Colon (tissue), 2 donors: ENCODE results near the gene RAB43.
"Not testable (repeated sequence)": the region's sequence is repeated elsewhere in the genome, so short reads cannot be mapped to it uniquely, and the experiment has no call there.

Experiments used
- FAIRE-seq: peaks from 2 replicates; lab custom pipeline; 2012; peaks lifted over from hg19 to GRCh38; lab: Jason Lieb, UNC
- donor health status: control.
- donor health status: control.

Gene RAB43

GRCh38 chr3:129121792-129122411 lies at the start of gene RAB43:
Gene RAB43, minus strand, starts transcription at chr3:129121804. Its CDS starts 315 bp downstream, at chr3:129121489.
- FAIRE-seq, result no peak

DNA sequence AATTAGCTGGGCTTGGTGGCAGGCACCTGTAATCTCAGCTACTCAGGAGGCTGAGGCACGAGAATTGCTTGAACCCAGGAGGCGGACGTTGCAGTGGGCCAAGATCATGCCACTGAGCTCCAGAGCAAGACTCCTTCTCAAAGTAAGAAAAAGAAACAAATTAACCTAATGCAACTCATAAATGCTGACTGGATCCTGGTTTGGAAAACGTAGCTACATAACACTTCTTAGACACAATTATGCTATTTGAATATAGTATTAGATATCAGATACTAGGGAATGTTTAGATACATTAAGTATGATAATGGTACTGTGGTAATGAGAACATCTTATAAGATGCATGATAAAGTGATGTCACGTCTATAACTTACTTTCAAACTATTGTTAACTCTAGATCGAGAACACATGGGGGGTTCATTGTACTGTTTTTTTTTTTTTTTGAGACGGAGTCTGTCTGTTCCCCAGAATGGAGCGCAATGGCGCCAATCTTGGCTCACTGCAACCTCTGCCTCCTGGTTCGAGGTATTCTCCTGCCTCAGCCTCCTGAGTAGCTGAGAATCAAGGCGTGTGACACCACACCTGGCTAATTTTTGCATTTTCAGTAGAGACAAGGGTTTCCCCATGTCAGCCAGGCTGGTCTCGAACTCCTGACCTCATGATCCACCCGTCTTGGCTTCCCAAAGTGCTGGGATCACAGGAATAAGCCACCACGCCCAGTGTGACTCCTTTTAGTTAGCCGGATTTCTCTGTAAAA lies 45.2 kb upstream of the RAB43 start:
- FAIRE-seq, result no peak

DNA sequence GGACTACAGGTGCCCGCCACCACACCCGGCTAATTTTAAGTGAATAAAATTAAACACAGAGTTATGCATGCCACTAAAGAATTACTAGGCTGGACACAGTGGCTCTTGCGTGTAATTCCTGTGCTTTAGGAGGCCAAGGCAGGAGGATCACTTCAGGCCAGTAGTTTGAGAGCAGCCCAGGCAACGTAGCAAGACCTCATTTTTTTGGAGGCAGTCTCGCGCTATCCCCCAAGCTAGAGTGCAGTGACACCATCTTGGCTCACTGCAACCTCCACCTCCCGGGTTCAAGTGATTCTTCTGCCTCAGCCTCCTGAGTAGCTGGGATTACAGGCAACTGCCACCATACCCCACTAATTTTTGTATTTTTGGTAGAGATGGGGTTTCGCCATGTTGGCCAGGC lies 44.0 kb upstream of the RAB43 start:
- not testable (repeated sequence) for FAIRE-seq

GRCh38 chr3:129164500-129164899 lies 42.9 kb upstream of the RAB43 start:
- FAIRE-seq, result no peak

DNA sequence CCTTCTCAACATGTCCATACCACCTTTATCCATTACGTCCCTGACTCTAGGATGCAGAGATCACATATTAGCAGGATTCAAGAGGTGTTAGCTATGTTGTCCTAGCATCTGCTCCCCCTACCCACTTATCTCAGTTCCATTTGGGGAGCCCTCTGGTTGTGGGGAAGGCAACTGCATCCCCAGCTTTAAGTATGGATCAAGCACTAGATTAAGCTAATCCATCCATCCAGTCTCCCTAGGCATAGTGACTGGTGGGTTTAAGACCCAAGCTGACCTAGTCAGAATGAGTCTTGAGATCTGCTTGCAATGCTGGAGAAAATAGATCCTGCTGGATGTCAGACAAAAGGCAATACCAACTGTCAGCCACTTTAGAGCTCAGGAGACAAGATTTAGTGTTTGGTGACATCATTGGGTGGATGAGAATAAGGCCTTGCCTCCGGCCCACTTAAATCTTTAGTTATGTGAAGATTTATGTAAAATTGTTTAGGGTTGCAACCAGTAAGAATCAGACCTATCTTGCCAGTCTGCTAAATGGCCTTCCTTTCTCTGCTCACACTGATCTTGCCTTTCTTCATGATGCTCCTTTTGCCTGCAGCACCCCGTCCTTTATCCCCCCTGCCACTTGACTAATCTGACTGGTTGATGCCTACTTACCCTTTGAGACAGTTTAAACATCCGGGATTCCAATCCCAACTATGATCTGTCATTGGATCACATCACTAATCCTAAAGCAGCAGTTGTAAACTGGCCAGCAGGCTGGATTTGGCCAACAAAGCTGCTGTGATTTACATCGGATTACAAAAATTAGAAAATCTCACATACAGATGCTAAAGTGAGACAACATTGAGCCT lies 41.4 kb upstream of the RAB43 start:
- no peak for FAIRE-seq

DNA sequence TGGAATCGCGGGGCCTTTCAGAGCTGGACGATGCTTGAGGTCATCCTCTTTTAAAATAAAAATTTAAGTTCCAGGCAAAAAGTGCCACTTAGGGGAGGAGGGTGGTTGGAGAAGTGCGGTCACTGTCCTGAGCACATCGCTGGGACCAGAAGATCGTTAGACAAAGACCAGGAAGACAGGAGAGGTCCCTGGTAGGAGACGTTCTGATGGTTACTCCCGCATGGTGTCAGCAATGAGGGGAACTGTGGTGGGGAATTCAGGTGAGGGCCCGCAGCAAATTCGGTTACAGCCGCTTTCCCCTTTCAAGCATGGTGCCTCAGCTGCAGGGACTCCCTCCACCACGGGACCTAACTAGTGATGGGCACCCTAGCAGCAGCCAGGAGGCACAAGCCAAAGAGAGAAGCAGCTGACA lies 40.3 kb upstream of the RAB43 start:
- FAIRE-seq, result no peak

DNA sequence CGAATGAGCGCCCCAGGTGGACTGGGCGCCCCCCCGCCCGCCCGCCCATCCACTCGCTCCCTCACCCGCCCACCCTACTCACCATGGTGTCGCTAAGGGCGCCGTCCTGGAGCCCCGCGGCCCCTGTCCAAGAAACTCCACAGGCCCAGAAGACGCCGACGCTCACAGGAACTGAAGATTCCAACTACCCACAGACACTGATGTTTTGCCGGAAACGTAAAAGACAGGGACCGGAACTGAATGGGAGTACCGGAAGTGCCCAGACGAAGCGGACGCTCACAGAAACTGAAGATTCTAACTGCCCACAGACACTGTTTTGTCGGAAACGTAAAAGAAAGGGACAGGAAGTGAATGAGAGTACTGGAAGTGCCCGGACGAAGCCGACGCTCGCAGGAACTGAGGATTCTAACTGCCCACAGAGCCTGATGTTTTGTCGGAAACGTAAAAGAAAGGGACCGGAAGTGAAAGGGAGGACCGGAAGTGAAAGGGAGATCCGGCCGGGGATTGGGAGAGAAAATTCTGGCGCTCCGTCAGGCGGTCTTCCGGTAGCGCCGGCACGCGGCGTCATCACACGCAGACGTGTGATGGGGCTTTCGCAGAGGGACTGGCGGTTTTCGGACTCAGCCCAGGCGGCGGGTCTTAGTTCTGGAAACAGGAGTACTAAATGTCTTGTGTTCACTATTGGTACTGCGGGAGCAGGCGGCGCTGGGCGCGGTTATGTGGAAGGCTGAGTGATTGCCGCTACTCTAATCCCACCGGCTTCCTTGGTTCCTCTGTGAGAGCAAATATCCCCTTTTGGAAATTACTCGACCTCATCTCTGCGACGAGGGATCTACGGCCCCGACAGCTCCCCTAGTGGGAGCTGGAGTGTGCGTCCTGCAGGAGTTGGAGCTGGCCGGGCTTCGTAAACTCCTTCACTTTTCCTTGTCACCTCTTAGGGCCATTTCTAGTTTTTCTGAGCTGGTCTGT lies 39.6 kb upstream of the RAB43 start, which contains the start of gene ISY1:
ISY1 (minus strand) TSS at position 173 of the 969 bp plus-strand sequence; CDS start at position 85, 88 bp downstream.
- no peak for FAIRE-seq

GRCh38 chr3:129144786-129145185 lies 23.2 kb upstream of the RAB43 start:
- FAIRE-seq, result no peak

- FAIRE-seq, result not testable (repeated sequence)
These were observed 19.4 kb upstream of the RAB43 start for GRCh38 chr3:129141011-129141410.

DNA sequence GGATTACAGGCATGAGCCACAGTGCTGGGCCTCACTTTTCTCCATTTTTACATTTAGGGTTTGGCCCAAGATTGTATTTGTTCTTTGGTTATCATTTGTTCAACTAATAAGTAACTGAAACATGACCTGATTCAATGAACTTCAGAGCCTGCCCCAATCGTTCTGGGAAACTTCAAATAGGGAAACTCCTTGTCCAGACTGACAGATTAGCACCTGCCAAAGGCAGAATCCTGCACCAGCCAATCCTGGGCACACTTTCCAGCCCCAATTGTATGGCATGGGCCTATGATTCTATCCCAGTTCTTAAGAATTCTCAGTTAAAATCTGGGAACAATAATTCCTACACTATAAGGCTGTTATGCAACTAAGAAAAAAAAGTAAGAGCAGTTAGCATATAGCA lies 18.3 kb upstream of the RAB43 start:
- FAIRE-seq, result no peak

GRCh38 chr3:129136275-129136674 lies 14.7 kb upstream of the RAB43 start:
- not testable (repeated sequence) for FAIRE-seq

DNA sequence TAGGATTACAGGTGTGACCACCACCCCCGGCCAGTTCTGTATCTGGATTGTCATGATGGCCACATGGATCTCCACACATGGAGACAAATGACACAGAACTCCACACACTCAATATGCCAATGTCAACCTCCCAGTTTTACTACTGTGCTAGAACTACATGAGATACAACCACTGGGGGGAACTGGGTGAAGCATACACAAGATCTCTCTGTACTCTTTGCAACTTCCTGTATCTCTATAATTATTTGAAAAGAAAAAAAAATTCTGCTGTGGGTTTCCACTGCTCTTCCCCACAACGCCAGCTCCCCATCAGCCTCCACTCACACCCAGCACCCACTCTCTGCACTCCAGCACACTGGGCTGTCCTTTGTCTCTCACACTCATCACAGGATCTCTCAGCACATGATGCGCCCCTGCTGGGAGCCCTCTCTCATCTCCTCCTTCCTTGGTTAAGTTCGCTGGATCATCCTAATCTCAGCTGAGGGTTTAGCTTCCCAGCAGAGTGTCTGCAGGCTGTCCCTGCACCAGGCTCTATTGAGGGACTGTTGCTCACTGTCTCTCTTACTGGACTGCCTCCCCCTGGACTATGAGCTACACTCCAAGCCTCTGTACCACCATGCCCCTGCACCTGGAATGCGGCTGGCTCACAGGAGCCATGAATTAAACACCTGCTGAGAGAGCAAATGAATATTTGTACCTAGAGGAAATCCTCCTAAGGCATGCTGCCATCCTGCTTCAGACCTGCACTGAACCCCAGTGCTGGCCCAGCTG lies 10.7 kb upstream of the RAB43 start:
- FAIRE-seq, result no peak

DNA sequence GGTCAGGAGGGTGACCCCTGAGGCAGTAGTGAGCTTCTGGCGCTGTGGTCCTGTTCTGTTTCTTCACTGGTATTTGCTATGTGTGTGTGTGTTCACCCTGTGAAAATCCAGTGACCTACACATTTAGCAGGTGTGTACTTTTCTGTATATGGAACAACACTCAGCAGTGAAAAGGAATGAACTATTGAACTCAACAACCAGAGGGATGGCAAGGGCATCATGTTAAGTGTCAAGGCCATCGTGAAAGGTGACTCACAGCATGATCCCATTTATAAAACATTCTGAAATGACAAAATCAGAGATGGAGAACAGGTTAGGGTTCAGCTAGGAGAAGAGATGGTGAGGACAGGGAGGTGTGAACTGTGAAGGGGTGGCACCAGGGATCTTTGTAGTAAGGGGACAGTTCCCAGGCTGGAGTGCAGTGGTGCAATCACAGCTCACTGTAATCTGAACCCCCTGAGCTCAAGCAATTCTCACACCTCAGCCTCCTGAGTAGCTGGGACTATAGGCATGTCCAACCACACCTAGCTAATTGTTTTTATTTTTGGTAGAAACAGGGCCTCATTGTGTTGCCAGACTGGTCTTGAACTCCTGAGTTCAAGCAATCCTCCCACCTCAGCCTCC lies 10.0 kb upstream of the RAB43 start:
- no peak for FAIRE-seq

- no peak for FAIRE-seq
These were observed 8.7 kb upstream of the RAB43 start for GRCh38 chr3:129130291-129130813.

DNA sequence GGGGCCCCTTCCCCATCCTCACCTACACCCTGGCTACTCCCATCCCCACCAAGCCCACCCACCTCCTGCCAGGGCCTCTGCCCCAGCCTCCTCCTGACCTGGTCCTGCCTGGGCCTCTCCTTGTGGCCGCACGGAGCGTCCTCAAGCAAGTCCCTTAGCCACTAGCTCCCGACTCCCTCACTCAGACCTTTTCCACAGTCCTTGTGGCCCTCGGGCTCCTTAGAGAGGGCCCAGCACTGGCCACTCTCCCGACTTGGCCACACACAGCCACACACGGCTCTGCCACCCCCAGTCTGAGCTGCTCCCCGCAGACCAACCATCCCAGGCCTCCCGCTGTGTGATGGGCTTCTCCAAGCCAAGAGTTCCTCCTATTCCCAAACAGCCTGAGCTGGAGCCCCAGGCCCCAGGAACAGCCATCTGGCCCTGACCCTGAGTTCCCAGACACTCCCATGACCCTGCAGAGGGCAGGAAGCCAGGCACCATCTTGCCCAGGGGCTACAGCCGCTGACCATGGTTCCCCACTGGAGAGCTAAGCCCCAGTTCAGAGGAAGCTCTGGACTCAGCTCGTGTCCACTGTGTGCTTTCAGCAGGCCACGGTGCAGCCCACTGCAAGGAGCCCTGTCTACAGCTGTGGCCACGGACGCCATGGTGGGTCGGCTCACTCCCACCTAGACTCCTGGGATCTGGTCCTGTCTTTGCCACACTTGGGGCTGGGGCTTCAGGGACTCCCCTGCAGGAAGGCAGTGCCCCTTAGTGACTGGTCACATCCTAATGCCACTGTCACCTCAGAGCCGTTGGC lies 7.0 kb upstream of the RAB43 start:
- no peak for FAIRE-seq

DNA sequence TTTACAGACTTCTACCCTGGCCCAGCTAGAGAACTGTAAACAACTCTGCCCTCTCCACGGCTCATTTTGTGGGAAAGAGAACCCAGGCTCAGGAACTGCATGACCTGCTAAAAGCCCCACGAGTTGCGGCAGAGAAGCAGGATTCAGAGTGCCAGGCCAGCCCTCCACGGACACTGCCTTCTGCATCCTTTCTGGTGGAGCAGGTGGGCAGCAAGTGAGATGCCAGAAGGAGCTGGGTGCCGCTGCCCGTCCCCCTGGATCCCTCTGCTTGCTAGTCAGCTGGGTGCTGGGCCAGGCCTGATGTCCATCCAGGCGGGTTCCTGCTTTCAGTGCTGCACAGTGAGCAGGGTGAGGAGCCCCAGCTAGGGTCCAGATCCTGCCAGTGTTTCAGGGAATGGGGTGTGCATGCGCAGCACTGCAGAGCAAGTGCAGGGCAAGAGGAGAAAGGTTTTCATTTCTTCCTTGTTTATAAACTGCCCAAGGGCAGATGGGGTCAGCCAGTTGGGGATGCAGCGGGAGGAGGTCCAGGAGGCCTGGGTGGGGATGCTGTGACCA lies 5.2 kb upstream of the RAB43 start:
- FAIRE-seq, result no peak

DNA sequence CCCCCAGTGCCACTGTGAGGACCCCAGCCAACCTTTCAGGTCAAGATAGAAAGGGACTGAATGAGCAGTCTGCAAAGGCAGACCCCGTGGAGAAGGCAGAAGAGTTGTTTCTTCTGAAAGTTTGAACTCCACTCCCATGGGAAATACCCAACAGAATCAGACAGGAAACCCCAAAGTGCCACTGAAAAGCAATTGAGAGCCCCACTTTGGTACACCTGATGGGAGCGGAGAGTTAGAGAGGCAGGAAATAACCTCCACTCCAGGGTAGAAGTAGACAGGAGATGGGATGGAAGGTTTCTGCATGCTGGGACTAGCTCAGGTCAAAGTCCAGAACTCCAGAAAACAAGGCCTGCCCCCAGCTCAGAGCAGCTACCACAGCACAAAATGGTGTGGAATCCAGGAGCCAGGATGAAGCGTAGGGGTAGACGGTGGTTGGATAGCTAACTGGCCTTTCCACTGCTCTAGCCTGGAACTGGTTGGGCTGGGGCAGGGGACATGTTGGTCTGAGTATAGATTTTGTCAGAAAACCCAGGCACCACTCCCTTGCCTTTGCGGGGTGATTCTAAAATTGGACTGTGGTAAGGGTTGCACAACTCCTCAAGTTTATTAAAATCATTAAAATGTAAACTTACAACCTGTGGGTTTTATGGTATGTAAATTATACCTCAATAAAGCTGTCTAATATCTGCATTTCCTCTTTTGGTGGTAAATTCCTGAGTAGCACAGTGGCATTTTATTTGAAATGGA lies 1.9 kb upstream of the RAB43 start:
- no peak for FAIRE-seq

DNA sequence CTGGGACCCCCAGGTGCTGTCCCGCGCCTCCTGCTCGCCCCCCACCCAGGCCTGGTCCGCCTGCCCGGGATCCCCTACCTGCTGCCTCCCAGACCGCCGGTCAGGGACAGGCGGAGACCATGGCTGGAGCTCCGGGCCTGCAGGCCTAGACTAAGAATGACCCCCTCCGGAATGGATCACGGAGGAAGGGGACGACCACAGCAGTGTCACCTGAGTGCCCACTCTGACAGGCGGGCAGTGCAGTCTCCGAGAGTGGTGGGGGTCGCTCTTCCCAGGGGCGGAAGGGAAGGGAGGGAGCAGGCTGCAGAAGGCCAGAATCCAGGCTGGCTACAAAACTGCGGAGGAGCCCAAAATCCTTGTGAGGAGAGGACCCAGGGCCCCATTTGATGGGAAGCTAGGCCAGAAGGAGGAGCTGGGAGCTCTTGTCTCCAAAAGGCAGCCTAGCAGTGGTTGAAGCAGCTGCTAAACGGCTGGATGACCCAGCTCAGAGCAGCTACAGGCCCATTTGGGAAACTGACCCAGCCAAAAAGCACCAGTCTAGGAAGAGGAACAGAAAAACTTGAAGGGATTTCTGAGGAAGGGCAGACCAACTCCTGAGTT lies 908 bp upstream of the RAB43 start:
- no peak for FAIRE-seq
